Adipocyte (in vitro differentiated cells): ENCODE results near the gene BMP6.
"Not testable (repeated sequence)": the region's sequence is repeated elsewhere in the genome, so short reads cannot be mapped to it uniquely, and the experiment has no call there.

Source experiments
- DNase-seq: peaks from one replicate; pipeline ENCODE4 v3.0.0-alpha.2; 2015; ENCODE audit warnings: low read depth
- H3K27me3 ChIP-seq: replicated peaks from 2 replicates; pipeline ENCODE4 v1.7.0; 2013; ENCODE audit warnings: mild to moderate bottlenecking, low read length, moderate library complexity; ENCODE audit not compliant: control insufficient read depth, insufficient read depth
- H3K36me3 ChIP-seq: 2 replicates; pipeline ENCODE4 v1.7.0; 2013; ENCODE audit warnings: low read length, mild to moderate bottlenecking, moderate library complexity; ENCODE audit not compliant: control insufficient read depth, insufficient read depth, severe bottlenecking
- H3K4me1 ChIP-seq: 2 replicates; pipeline ENCODE4 v1.7.0; 2013; ENCODE audit warnings: mild to moderate bottlenecking, low read length, moderate library complexity; ENCODE audit not compliant: control insufficient read depth, insufficient read depth
- H3K4me3 ChIP-seq: 2 replicates; pipeline ENCODE4 v1.7.0; 2013; ENCODE audit warnings: mild to moderate bottlenecking, low read length, moderate library complexity
- H3K9ac ChIP-seq: 2 replicates; pipeline ENCODE4 v1.7.0; 2013; ENCODE audit warnings: mild to moderate bottlenecking, low read length, moderate library complexity
- H3K9me3 ChIP-seq: 2 replicates; pipeline ENCODE4 v1.7.0; 2013; ENCODE audit warnings: mild to moderate bottlenecking, low read length, moderate library complexity; ENCODE audit not compliant: control insufficient read depth

BMP6 gene

GRCh38 chr6:7802662-7803061 is 76.8 kb downstream of the BMP6 start:
- no peak for DNase-seq
- Histone ChIP-seq H3K4me3 (no peak overlapping the region), H3K9ac (no peak overlapping the region), H3K36me3 (no peaks in the 10 kb centered on the region), H3K27me3 (no peaks in the 10 kb centered on the region), H3K9me3 (no peaks in the 10 kb centered on the region), H3K4me1 (peaks cover 5% of the 10 kb centered on the region)

- Histone ChIP-seq H3K9ac (no peak overlapping the region), H3K4me1 (peaks cover 5% of the 10 kb centered on the region), H3K27me3 (no peaks in the 10 kb centered on the region), H3K4me3 (no peak overlapping the region), H3K36me3 (no peaks in the 10 kb centered on the region), H3K9me3 (no peaks in the 10 kb centered on the region)
- DNase-seq, result no peak
Observed at GRCh38 chr6:7803214-7803613, 77.3 kb downstream of the BMP6 start.

GRCh38 chr6:7805078-7805849 is 79.4 kb downstream of the BMP6 start:
- no peaks in the 10 kb centered on the region for H3K27me3 ChIP-seq
- no peak for DNase-seq
- peaks cover 5% of the 10 kb centered on the region for H3K4me1 ChIP-seq
- no peak overlapping the region for H3K9ac ChIP-seq
- H3K36me3 ChIP-seq, result no peaks in the 10 kb centered on the region
- H3K9me3 ChIP-seq, result no peaks in the 10 kb centered on the region
- H3K4me3 ChIP-seq, result no peak overlapping the region

GRCh38 chr6:7805850-7806214 is 79.9 kb downstream of the BMP6 start:
- Histone ChIP-seq H3K27me3 (no peaks in the 10 kb centered on the region), H3K9ac (no peak overlapping the region)

DNA sequence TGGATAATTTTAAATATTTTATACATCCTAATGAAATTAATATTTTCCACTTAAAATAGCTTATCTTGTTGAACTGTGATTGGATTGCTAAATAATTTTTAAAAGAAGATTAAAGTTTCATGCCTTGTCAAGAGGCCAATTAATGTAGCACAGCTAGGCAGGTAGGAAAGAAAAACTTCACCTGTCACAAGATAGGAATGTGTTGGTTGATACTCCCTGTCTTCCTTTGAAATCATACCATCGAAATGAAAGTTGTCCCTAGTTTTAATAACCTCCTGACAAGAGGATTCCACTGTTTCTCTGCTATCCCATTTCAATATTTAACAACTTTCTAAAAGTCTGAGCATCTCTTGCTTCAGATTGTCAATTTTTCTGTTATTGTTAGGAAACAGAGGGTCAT is 80.8 kb downstream of the BMP6 start:
- Histone ChIP-seq H3K9me3 (no peaks in the 10 kb centered on the region), H3K4me3 (no peak overlapping the region), H3K4me1 (peaks cover 5% of the 10 kb centered on the region), H3K9ac (no peak overlapping the region), H3K27me3 (no peaks in the 10 kb centered on the region), H3K36me3 (no peaks in the 10 kb centered on the region)
- no peak for DNase-seq

More at GRCh38 chr6:7805850-7806214, 79.9 kb downstream of the BMP6 start:
- no peaks in the 10 kb centered on the region for H3K36me3 ChIP-seq
- no peak overlapping the region for H3K4me3 ChIP-seq
- H3K9me3 ChIP-seq, result no peaks in the 10 kb centered on the region
- H3K4me1 ChIP-seq, result peaks cover 5% of the 10 kb centered on the region
- no peak for DNase-seq

DNA sequence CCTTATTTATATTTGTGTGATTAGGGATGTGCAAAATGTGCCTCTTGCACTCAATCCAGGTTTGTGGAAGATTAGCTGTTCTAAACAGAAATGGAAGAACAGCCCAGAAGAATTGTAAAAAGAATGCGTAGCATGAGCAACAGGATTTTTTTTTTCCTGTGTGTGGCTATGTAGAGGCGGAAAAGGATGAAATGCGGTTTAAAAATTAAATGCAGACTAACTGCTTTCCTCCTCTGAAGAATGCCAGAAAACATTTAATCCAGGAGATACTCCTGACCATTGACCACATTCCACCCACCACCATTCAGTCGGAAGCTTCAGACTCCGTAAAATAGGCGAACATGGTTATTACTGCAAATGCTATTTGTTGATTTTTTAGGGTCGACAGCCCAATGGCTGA is 83.4 kb downstream of the BMP6 start:
- DNase-seq, result peak; percentile 52
- no peak overlapping the region for H3K9ac ChIP-seq
- no peaks in the 10 kb centered on the region for H3K36me3 ChIP-seq
- no peaks in the 10 kb centered on the region for H3K27me3 ChIP-seq
- H3K4me3 ChIP-seq, result no peak overlapping the region
- H3K9me3 ChIP-seq, result no peaks in the 10 kb centered on the region
- H3K4me1 ChIP-seq, result peaks cover 5% of the 10 kb centered on the region

DNA sequence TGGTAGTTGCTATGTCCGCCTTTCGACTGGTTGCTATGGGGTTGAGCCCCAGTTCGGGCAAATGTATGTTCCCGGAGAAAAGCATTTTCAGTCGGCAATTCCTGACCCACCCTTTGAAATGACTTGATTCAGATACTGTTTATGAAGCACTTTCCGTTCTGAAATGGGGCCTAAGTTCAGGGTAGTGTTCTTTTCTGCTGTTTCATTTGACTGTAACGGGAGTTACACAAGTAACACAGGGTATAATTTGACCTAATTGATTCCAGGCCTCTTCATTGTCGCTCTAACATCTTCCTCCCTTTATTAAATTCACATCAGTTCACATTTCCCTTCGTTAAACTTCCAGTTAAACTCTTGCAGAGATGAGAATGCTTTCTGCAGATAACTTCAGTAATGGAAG is 85.5 kb downstream of the BMP6 start:
- peak; percentile 48 for DNase-seq
- Histone ChIP-seq H3K4me3 (no peak overlapping the region), H3K9me3 (no peaks in the 10 kb centered on the region), H3K9ac (no peak overlapping the region), H3K4me1 (no peaks in the 10 kb centered on the region), H3K27me3 (no peaks in the 10 kb centered on the region), H3K36me3 (no peaks in the 10 kb centered on the region)

GRCh38 chr6:7812623-7813022 is 86.7 kb downstream of the BMP6 start:
- no peak for DNase-seq
- Histone ChIP-seq H3K4me3 (no peak overlapping the region), H3K9ac (no peak overlapping the region), H3K27me3 (no peaks in the 10 kb centered on the region), H3K36me3 (no peaks in the 10 kb centered on the region), H3K4me1 (no peaks in the 10 kb centered on the region), H3K9me3 (no peaks in the 10 kb centered on the region)

DNA sequence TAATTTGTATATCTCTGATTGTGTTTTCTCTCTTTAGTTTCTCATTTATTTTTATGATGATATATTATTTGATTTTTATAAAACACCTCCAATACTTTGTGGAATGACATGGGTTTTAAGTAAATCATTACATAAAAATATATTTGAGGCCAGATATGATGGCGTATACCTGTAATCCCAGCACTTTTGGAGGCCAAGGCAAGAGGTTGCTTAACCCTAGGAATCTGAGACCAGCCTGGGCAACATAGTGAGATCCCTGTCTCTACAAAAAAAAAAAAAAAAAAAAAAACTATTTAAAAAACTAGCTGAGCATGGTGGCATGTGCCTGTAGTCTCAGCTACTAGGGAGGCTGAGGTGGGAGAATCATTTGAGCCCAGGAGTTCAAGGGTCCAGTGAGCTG is 87.3 kb downstream of the BMP6 start:
- Histone ChIP-seq H3K4me1 (no peaks in the 10 kb centered on the region), H3K27me3 (no peaks in the 10 kb centered on the region), H3K9ac (no peak overlapping the region), H3K36me3 (no peaks in the 10 kb centered on the region), H3K4me3 (no peak overlapping the region), H3K9me3 (no peaks in the 10 kb centered on the region)
- no peak for DNase-seq

DNA sequence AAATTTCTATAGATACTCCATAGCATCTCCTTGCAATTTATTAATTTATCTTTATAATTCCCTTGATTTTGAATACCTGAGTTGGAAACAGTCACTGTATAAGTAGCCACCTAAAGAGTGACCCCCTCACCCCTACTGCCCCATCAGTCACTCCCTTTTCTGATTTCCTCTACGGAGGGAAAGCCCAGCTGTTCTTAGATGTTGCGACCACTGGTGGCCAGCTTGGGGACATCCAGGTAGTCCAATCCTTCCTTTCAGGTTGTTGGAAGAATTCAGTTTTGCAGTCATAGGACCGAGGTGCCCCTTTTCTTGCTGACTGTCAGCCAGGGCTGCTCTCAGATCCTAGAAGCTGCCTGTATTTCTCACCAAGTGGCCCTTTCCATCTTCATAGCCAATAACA is 87.8 kb downstream of the BMP6 start:
- H3K9ac ChIP-seq, result no peak overlapping the region
- peaks cover 4% of the 10 kb centered on the region for H3K4me1 ChIP-seq
- H3K36me3 ChIP-seq, result no peaks in the 10 kb centered on the region
- no peak overlapping the region for H3K4me3 ChIP-seq
- no peak for DNase-seq
- H3K9me3 ChIP-seq, result no peaks in the 10 kb centered on the region
- H3K27me3 ChIP-seq, result no peaks in the 10 kb centered on the region

- Histone ChIP-seq H3K27me3 (no peaks in the 10 kb centered on the region), H3K4me1 (peaks cover 14% of the 10 kb centered on the region), H3K4me3 (no peak overlapping the region), H3K9ac (no peak overlapping the region), H3K36me3 (no peaks in the 10 kb centered on the region), H3K9me3 (no peaks in the 10 kb centered on the region)
- DNase-seq, result no peak
Observed at GRCh38 chr6:7815716-7816115, 89.8 kb downstream of the BMP6 start.

DNA sequence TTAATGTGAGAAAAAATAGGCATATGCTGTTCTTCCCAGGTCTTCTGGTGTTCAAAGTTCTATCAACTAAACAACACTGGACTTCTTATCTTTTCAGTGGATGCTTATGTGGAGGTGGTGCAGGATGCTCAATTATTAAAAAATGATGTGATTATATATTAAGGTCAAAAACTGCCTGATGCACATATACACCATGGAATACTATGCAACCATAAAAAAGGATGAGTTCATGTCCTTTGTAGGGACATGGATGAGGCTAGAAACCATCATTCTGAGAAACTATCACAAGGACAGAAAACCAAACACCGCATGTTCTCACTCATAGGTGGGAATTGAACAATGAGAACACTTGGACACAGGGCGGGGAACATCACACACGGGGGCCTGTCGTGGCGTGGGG is 91.3 kb downstream of the BMP6 start:
- DNase-seq, H3K36me3 ChIP-seq, H3K27me3 ChIP-seq, H3K9ac ChIP-seq, H3K9me3 ChIP-seq, H3K4me3 ChIP-seq: not testable (repeated sequence)
- H3K4me1 ChIP-seq, result peaks cover 14% of the 10 kb centered on the region
